Activated naive CD4-positive, alpha-beta T cell (primary cell): Measurements from ENCODE around the gene RAB13.

Source experiments
- DNase-seq, 4 experiments: peaks; one replicate each; lab custom pipeline; 2025; lab: John Stamatoyannopoulos, UW

RAB13 gene

GRCh38 chr1:153956997-153957715, 29.0 kb downstream of the RAB13 start:
- no peak for DNase-seq

GRCh38 chr1:153954826-153955225, 31.3 kb downstream of the RAB13 start:
- no peak for DNase-seq

GRCh38 chr1:153953859-153954365, 32.2 kb downstream of the RAB13 start:
- no peak for DNase-seq

GRCh38 chr1:153951801-153952200, 34.3 kb downstream of the RAB13 start:
- no peak for DNase-seq

GRCh38 chr1:153951183-153951582, 35.0 kb downstream of the RAB13 start:
- DNase-seq, result no peak

- peak; percentile 27 to 64 (median 44) for DNase-seq
Observed at GRCh38 chr1:153946622-153947241, 39.4 kb downstream of the RAB13 start, which contains the start of gene DENND4B. TSS of gene DENND4B (minus strand) at chr1:153946718. CDS start at chr1:153944374, 2,344 bp downstream.

- peak in 3 of 4 experiments; percentile 20 to 61 (median 35) for DNase-seq
Observed at GRCh38 chr1:153945795-153946621, 40.1 kb downstream of the RAB13 start.

- DNase-seq, result peak in 3 of 4 experiments; percentile 21 to 67 (median 61)
Observed at GRCh38 chr1:153945131-153945794, 40.9 kb downstream of the RAB13 start.

- no peak for DNase-seq
Observed at GRCh38 chr1:153944827-153945117, 41.4 kb downstream of the RAB13 start.

- DNase-seq, result no peak
Observed at GRCh38 chr1:153944005-153944826, 41.9 kb downstream of the RAB13 start.

- no peak for DNase-seq
Observed at GRCh38 chr1:153942766-153943549, 43.2 kb downstream of the RAB13 start.

- no peak for DNase-seq
Observed at GRCh38 chr1:153941826-153942725, 44.1 kb downstream of the RAB13 start.

- DNase-seq, result no peak
Observed at GRCh38 chr1:153940756-153941155, 45.4 kb downstream of the RAB13 start.

GRCh38 chr1:153939476-153939875, 46.7 kb downstream of the RAB13 start:
- no peak for DNase-seq

GRCh38 chr1:153938996-153939395, 47.1 kb downstream of the RAB13 start:
- DNase-seq, result no peak

- DNase-seq, result no peak
Observed at GRCh38 chr1:153937331-153937730, 48.8 kb downstream of the RAB13 start.

- DNase-seq, result no peak
Observed at GRCh38 chr1:153936011-153936802, 49.9 kb downstream of the RAB13 start.

GRCh38 chr1:153934746-153935145, 51.4 kb downstream of the RAB13 start:
- DNase-seq, result no peak
